BE2C (cell line): ENCODE measurements around the gene ANKRD61. TPM values are rescaled to one million over a fixed set of nuclear protein-coding genes. Genes with fewer than 3 reads are reported as not detected.
"Not testable (repeated sequence)": the region's sequence is repeated elsewhere in the genome, so short reads cannot be mapped to it uniquely, and the experiment has no call there.

ENCODE experiments used
- DNase-seq: peaks from one replicate; pipeline ENCODE4 v3.0.0-alpha.2; 2020
- H3K27me3 ChIP-seq: fragments of 250-450 bp; sonication (Bioruptor Pico); 2 replicates; pipeline ENCODE4 v1.5.1; 2020; ENCODE audit warnings: mild to moderate bottlenecking
- H3K36me3 ChIP-seq: fragments of 250-450 bp; sonication (Bioruptor Pico); 2 replicates; pipeline ENCODE4 v1.5.1; 2020; ENCODE audit warnings: mild to moderate bottlenecking
- H3K4me1 ChIP-seq: fragments of 250-450 bp; sonication (Bioruptor Pico); 2 replicates; pipeline ENCODE4 v1.5.1; 2020
- H3K4me3 ChIP-seq: 2 replicates; pipeline ENCODE4 v1.5.1; 2011; ENCODE audit warnings: low read depth, low read length
- H3K9me3 ChIP-seq: fragments of 250-450 bp; sonication (Bioruptor Pico); 2 replicates; pipeline ENCODE4 v1.5.1; 2020
- CTCF ChIP-seq: IDR thresholded peaks from 2 replicates; pipeline ENCODE4 v1.5.1; 2012; ENCODE audit warnings: mild to moderate bottlenecking, low read depth, low read length
- polyA plus RNA-seq: library from polyadenylated mRNA; unstranded; fragments of >200 nt; gene quantifications from one replicate; pipeline ENCODE4 v1.2.1, GENCODE V29; 2012; ENCODE audit warnings: low read depth, missing spikeins; ENCODE audit not compliant: insufficient read length, insufficient read depth

The ANKRD61 gene
- 1.5 TPM for polyA plus RNA-seq

GRCh38 chr7:6030988-6031387, at the start of gene ANKRD61:
Gene ANKRD61 (plus strand): TSS chr7:6031376. CDS start chr7:6031376, 0 bp downstream.
- Histone ChIP-seq H3K27me3 (no peaks in the 10 kb centered on the region), H3K4me3 (no peak within 1 kb of the TSS), H3K9me3 (no peaks in the 10 kb centered on the region), H3K36me3 (peaks cover 73% of the 10 kb centered on the region), H3K4me1 (no peaks in the 10 kb centered on the region)
- no peak for DNase-seq
- TF ChIP-seq CTCF, result no peak

GRCh38 chr7:5987061-5987460, 44.1 kb upstream of the ANKRD61 start:
- peaks cover 10% of the 10 kb centered on the region for H3K36me3 ChIP-seq
- H3K4me1 ChIP-seq, H3K9me3 ChIP-seq, H3K27me3 ChIP-seq, DNase-seq, H3K4me3 ChIP-seq: not testable (repeated sequence)

- TF ChIP-seq CTCF, result peak; percentile 77
- H3K36me3 ChIP-seq, result peaks cover 37% of the 10 kb centered on the region
- no peaks in the 10 kb centered on the region for H3K9me3 ChIP-seq
- no peak overlapping the region for H3K4me3 ChIP-seq
- no peaks in the 10 kb centered on the region for H3K27me3 ChIP-seq
- no peaks in the 10 kb centered on the region for H3K4me1 ChIP-seq
- peak; percentile 63 for DNase-seq
Observed at GRCh38 chr7:5997210-5997808, 33.9 kb upstream of the ANKRD61 start.

- Histone ChIP-seq H3K27me3 (no peaks in the 10 kb centered on the region), H3K36me3 (peaks cover 16% of the 10 kb centered on the region), H3K9me3 (no peaks in the 10 kb centered on the region), H3K4me3 (no peak overlapping the region), H3K4me1 (no peaks in the 10 kb centered on the region; the same call in 1 of the 2 replicates)
- no peak for TF ChIP-seq CTCF
- no peak for DNase-seq
Observed at GRCh38 chr7:6007386-6007785, 23.8 kb upstream of the ANKRD61 start.

- peaks cover 22% of the 10 kb centered on the region for H3K36me3 ChIP-seq
- peak overlapping the region; percentile 62 for H3K4me3 ChIP-seq
- not testable (repeated sequence) for DNase-seq, H3K9me3 ChIP-seq, H3K27me3 ChIP-seq, H3K4me1 ChIP-seq
Observed at GRCh38 chr7:6007835-6008590, 23.2 kb upstream of the ANKRD61 start.

- H3K36me3 ChIP-seq, result peaks cover 22% of the 10 kb centered on the region
- H3K4me3 ChIP-seq, result peak within 1 kb of the TSS; percentile 62
Observed at GRCh38 chr7:6008668-6009611, 22.2 kb upstream of the ANKRD61 start, which contains the start of the genes AIMP2 and PMS2. Gene AIMP2 (plus strand): TSS chr7:6009272. CDS start chr7:6009364, 92 bp downstream. Gene PMS2 (minus strand): TSS chr7:6009049. CDS start chr7:6009019, 30 bp downstream.

GRCh38 chr7:6010370-6010769, 20.8 kb upstream of the ANKRD61 start:
- DNase-seq, H3K27me3 ChIP-seq, H3K4me1 ChIP-seq, H3K9me3 ChIP-seq: not testable (repeated sequence)
- Histone ChIP-seq H3K4me3 (peak overlapping the region; percentile 62), H3K36me3 (peaks cover 34% of the 10 kb centered on the region)

More at GRCh38 chr7:6008668-6009611, 22.2 kb upstream of the ANKRD61 start, which contains the start of the genes AIMP2 and PMS2:
- no peak for TF ChIP-seq CTCF
- Histone ChIP-seq H3K9me3 (no peaks in the 10 kb centered on the region), H3K4me1 (no peaks in the 10 kb centered on the region; the same call in 1 of the 2 replicates), H3K27me3 (no peaks in the 10 kb centered on the region)
- DNase-seq, result peak; percentile 98
